ENCODE results near the gene POLG2.
A peak's percentile ranks its signal among the peaks of the same experiment; 100 is the strongest.
"Not testable (repeated sequence)": the region's sequence is repeated elsewhere in the genome, so short reads cannot be mapped to it uniquely, and the experiment has no call there.

POLG2 gene

GRCh38 chr17:64448665-64449512, 48.0 kb downstream of the POLG2 start, which contains the start of gene MILR1:
Gene MILR1, plus strand, starts transcription at chr17:64449115. Its CDS starts 54 bp downstream, at chr17:64449169.
- Histone ChIP-seq H3K36me3 (ENCODE audit: control insufficient read depth, insufficient read depth, low read length) (no peaks in the 10 kb centered on the region), H3K9me3 (ENCODE audit: control insufficient read depth, low read length) (no peaks in the 10 kb centered on the region), H3K27me3 (replicated peaks; ENCODE audit: control insufficient read depth, insufficient read depth, low read length, poor library complexity, severe bottlenecking) (no peaks in the 10 kb centered on the region), H3K4me3 (ENCODE audit: insufficient read depth, low read depth, low read length, poor library complexity, severe bottlenecking) (no peak within 1 kb of the TSS), H3K27ac (ENCODE audit: insufficient read depth, low read length, poor library complexity, severe bottlenecking) (no peak within 1 kb of the TSS), H3K4me1 (ENCODE audit: control insufficient read depth, insufficient read depth, low read length, poor library complexity, severe bottlenecking) (no peaks in the 10 kb centered on the region)
- no peak for DNase-seq

- H3K4me3 ChIP-seq (ENCODE audit: insufficient read depth, low read depth, low read length, poor library complexity, severe bottlenecking), result no peak overlapping the region
- H3K27me3 ChIP-seq (replicated peaks; ENCODE audit: control insufficient read depth, insufficient read depth, low read length, poor library complexity, severe bottlenecking), result no peaks in the 10 kb centered on the region
- no peaks in the 10 kb centered on the region for H3K9me3 ChIP-seq (ENCODE audit: control insufficient read depth, low read length)
- peaks cover 4% of the 10 kb centered on the region for H3K4me1 ChIP-seq (ENCODE audit: control insufficient read depth, insufficient read depth, low read length, poor library complexity, severe bottlenecking)
- no peaks in the 10 kb centered on the region for H3K36me3 ChIP-seq (ENCODE audit: control insufficient read depth, insufficient read depth, low read length)
- H3K27ac ChIP-seq (ENCODE audit: insufficient read depth, low read length, poor library complexity, severe bottlenecking), result no peak overlapping the region
- DNase-seq, result no peak
These were observed 49.3 kb downstream of the POLG2 start for GRCh38 chr17:64447526-64447925.

- Histone ChIP-seq H3K27me3 (replicated peaks; ENCODE audit: control insufficient read depth, insufficient read depth, low read length, poor library complexity, severe bottlenecking) (no peaks in the 10 kb centered on the region), H3K9me3 (ENCODE audit: control insufficient read depth, low read length) (peaks cover under 1% of the 10 kb centered on the region), H3K27ac (ENCODE audit: insufficient read depth, low read length, poor library complexity, severe bottlenecking) (no peak overlapping the region), H3K4me3 (ENCODE audit: insufficient read depth, low read depth, low read length, poor library complexity, severe bottlenecking) (no peak overlapping the region), H3K36me3 (ENCODE audit: control insufficient read depth, insufficient read depth, low read length) (no peaks in the 10 kb centered on the region), H3K4me1 (ENCODE audit: control insufficient read depth, insufficient read depth, low read length, poor library complexity, severe bottlenecking) (peaks cover 16% of the 10 kb centered on the region)
- no peak for DNase-seq
These were observed 53.6 kb downstream of the POLG2 start for GRCh38 chr17:64443086-64443760.

GRCh38 chr17:64442541-64442971, 54.3 kb downstream of the POLG2 start:
- peaks cover 16% of the 10 kb centered on the region for H3K4me1 ChIP-seq (ENCODE audit: control insufficient read depth, insufficient read depth, low read length, poor library complexity, severe bottlenecking)
- H3K27me3 ChIP-seq (replicated peaks; ENCODE audit: control insufficient read depth, insufficient read depth, low read length, poor library complexity, severe bottlenecking), result no peaks in the 10 kb centered on the region
- no peaks in the 10 kb centered on the region for H3K36me3 ChIP-seq (ENCODE audit: control insufficient read depth, insufficient read depth, low read length)
- no peak for DNase-seq
- peak overlapping the region; percentile 27 for H3K27ac ChIP-seq (ENCODE audit: insufficient read depth, low read length, poor library complexity, severe bottlenecking)
- peak overlapping the region; percentile 28 for H3K4me3 ChIP-seq (ENCODE audit: insufficient read depth, low read depth, low read length, poor library complexity, severe bottlenecking)
- H3K9me3 ChIP-seq (ENCODE audit: control insufficient read depth, low read length), result peaks cover 7% of the 10 kb centered on the region

GRCh38 chr17:64441772-64442540, 54.9 kb downstream of the POLG2 start:
- peak overlapping the region; percentile 28 for H3K4me3 ChIP-seq (ENCODE audit: insufficient read depth, low read depth, low read length, poor library complexity, severe bottlenecking)
- H3K4me1 ChIP-seq (ENCODE audit: control insufficient read depth, insufficient read depth, low read length, poor library complexity, severe bottlenecking), result peaks cover 16% of the 10 kb centered on the region

GRCh38 chr17:64439956-64440355, 56.9 kb downstream of the POLG2 start:
- DNase-seq, result no peak
- Histone ChIP-seq H3K27ac (ENCODE audit: insufficient read depth, low read length, poor library complexity, severe bottlenecking) (no peak overlapping the region), H3K36me3 (ENCODE audit: control insufficient read depth, insufficient read depth, low read length) (no peaks in the 10 kb centered on the region), H3K4me1 (ENCODE audit: control insufficient read depth, insufficient read depth, low read length, poor library complexity, severe bottlenecking) (peaks cover 16% of the 10 kb centered on the region), H3K9me3 (ENCODE audit: control insufficient read depth, low read length) (peaks cover 9% of the 10 kb centered on the region), H3K27me3 (replicated peaks; ENCODE audit: control insufficient read depth, insufficient read depth, low read length, poor library complexity, severe bottlenecking) (no peaks in the 10 kb centered on the region), H3K4me3 (ENCODE audit: insufficient read depth, low read depth, low read length, poor library complexity, severe bottlenecking) (no peak overlapping the region)

More at GRCh38 chr17:64441772-64442540, 54.9 kb downstream of the POLG2 start:
- Histone ChIP-seq H3K27ac (ENCODE audit: insufficient read depth, low read length, poor library complexity, severe bottlenecking) (peak overlapping the region; percentile 27), H3K27me3 (replicated peaks; ENCODE audit: control insufficient read depth, insufficient read depth, low read length, poor library complexity, severe bottlenecking) (no peaks in the 10 kb centered on the region), H3K36me3 (ENCODE audit: control insufficient read depth, insufficient read depth, low read length) (no peaks in the 10 kb centered on the region), H3K9me3 (ENCODE audit: control insufficient read depth, low read length) (peaks cover 9% of the 10 kb centered on the region)
- peak; percentile 3 to 27 (median 10) for DNase-seq

- DNase-seq, result not testable (repeated sequence)
These were observed 57.3 kb downstream of the POLG2 start for GRCh38 chr17:64439521-64439920.

GRCh38 chr17:64437944-64438525, 58.8 kb downstream of the POLG2 start:
- no peak overlapping the region for H3K4me3 ChIP-seq (ENCODE audit: insufficient read depth, low read depth, low read length, poor library complexity, severe bottlenecking)
- no peaks in the 10 kb centered on the region for H3K36me3 ChIP-seq (ENCODE audit: control insufficient read depth, insufficient read depth, low read length)
- no peak overlapping the region for H3K27ac ChIP-seq (ENCODE audit: insufficient read depth, low read length, poor library complexity, severe bottlenecking)
- DNase-seq, result no peak
- H3K9me3 ChIP-seq (ENCODE audit: control insufficient read depth, low read length), result peaks cover 9% of the 10 kb centered on the region
- no peaks in the 10 kb centered on the region for H3K27me3 ChIP-seq (replicated peaks; ENCODE audit: control insufficient read depth, insufficient read depth, low read length, poor library complexity, severe bottlenecking)
- H3K4me1 ChIP-seq (ENCODE audit: control insufficient read depth, insufficient read depth, low read length, poor library complexity, severe bottlenecking), result peaks cover 16% of the 10 kb centered on the region

More at GRCh38 chr17:64439521-64439920, 57.3 kb downstream of the POLG2 start:
- H3K27ac ChIP-seq (ENCODE audit: insufficient read depth, low read length, poor library complexity, severe bottlenecking); H3K9me3 ChIP-seq (ENCODE audit: control insufficient read depth, low read length); H3K36me3 ChIP-seq (ENCODE audit: control insufficient read depth, insufficient read depth, low read length); H3K27me3 ChIP-seq (replicated peaks; ENCODE audit: control insufficient read depth, insufficient read depth, low read length, poor library complexity, severe bottlenecking); H3K4me3 ChIP-seq (ENCODE audit: insufficient read depth, low read depth, low read length, poor library complexity, severe bottlenecking): not testable (repeated sequence)
- peaks cover 16% of the 10 kb centered on the region for H3K4me1 ChIP-seq (ENCODE audit: control insufficient read depth, insufficient read depth, low read length, poor library complexity, severe bottlenecking)

- no peak for DNase-seq
- H3K9me3 ChIP-seq (ENCODE audit: control insufficient read depth, low read length), result no peaks in the 10 kb centered on the region
- no peaks in the 10 kb centered on the region for H3K36me3 ChIP-seq (ENCODE audit: control insufficient read depth, insufficient read depth, low read length)
- no peak overlapping the region for H3K4me3 ChIP-seq (ENCODE audit: insufficient read depth, low read depth, low read length, poor library complexity, severe bottlenecking)
- no peaks in the 10 kb centered on the region for H3K27me3 ChIP-seq (replicated peaks; ENCODE audit: control insufficient read depth, insufficient read depth, low read length, poor library complexity, severe bottlenecking)
- H3K27ac ChIP-seq (ENCODE audit: insufficient read depth, low read length, poor library complexity, severe bottlenecking), result no peak overlapping the region
- no peaks in the 10 kb centered on the region for H3K4me1 ChIP-seq (ENCODE audit: control insufficient read depth, insufficient read depth, low read length, poor library complexity, severe bottlenecking)
These were observed 65.3 kb downstream of the POLG2 start for GRCh38 chr17:64431534-64431933.
